A549 treated with RU486 at 1 μM for 4 hours (cell line): ENCODE data around the gene ZNF30. TPM values are rescaled to one million over a fixed set of nuclear protein-coding genes. Genes with fewer than 3 reads are reported as not detected.

Experiments
- total RNA-seq: library from RNA; stranded (reverse); fragments of 200-300 nt; extraction: Qiagen RNA extraction; gene quantifications from 5 replicates; pipeline ENCODE4 v1.2.3, GENCODE V29; 2022; ENCODE audit warnings: low read depth

Gene ZNF30
- total RNA-seq: 4.4 to 6.1 TPM (median 5.5 TPM) in 5 replicates

GRCh38 chr19:34926685-34927375, at the start of gene ZNF30:
TSS of gene ZNF30 (plus strand) at chr19:34926903. CDS start at chr19:34929948, 3,045 bp downstream.

GRCh38 chr19:34963573-34964406, 37.1 kb downstream of the ZNF30 start, which contains the start of gene ZNF792:
TSS of gene ZNF792 (minus strand) at chr19:34964229. CDS start at chr19:34963662, 567 bp downstream.

Other genes with a start within 250 kb of the ZNF30 start
- 0.16 TPM in 1 of 5 replicates, not detected in the others for gene SCGB2B2, start 249.7 kb upstream of the ZNF30 start, total RNA-seq
- gene ZNF302, start 249.2 kb upstream of the ZNF30 start, total RNA-seq: 9.6 to 18.7 TPM (median 15.2 TPM) in 5 replicates
- gene ZNF181, start 192.7 kb upstream of the ZNF30 start, total RNA-seq: 4.2 to 14.3 TPM (median 9.7 TPM) in 5 replicates
- gene ZNF599, start 153.7 kb upstream of the ZNF30 start, total RNA-seq: 1.7 to 3.3 TPM (median 2.7 TPM) in 5 replicates
- gene ZNF792, start 37.3 kb downstream of the ZNF30 start, total RNA-seq: 1.8 to 1.9 TPM (median 1.9 TPM) in 5 replicates
- 110 to 142 TPM (median 131 TPM) in 5 replicates for gene GRAMD1A, start 73.4 kb downstream of the ZNF30 start, total RNA-seq
- gene SCN1B, start 103.6 kb downstream of the ZNF30 start, total RNA-seq: 9.6 to 19.7 TPM (median 15.9 TPM) in 5 replicates
- 0.10 to 0.34 TPM (median 0.24 TPM) in 5 replicates for gene HPN, start 114.8 kb downstream of the ZNF30 start, total RNA-seq
- 0.21 to 0.57 TPM (median 0.28 TPM) in 3 of 5 replicates, not detected in the others for gene FXYD3, start 188.9 kb downstream of the ZNF30 start, total RNA-seq
- 0.06 to 0.21 TPM (median 0.16 TPM) in 5 replicates for gene LGI4, start 208.2 kb downstream of the ZNF30 start, total RNA-seq
- gene FXYD1, start 211.9 kb downstream of the ZNF30 start, total RNA-seq: 0.37 TPM in 1 of 5 replicates, not detected in the others
- gene FXYD7, start 216.4 kb downstream of the ZNF30 start, total RNA-seq: 0.22 to 0.33 TPM (median 0.30 TPM) in 4 of 5 replicates, not detected in the other
- gene FXYD5, start 227.8 kb downstream of the ZNF30 start, total RNA-seq: 190 to 236 TPM (median 225 TPM) in 5 replicates